COR-L47 (cell line): ENCODE data around the gene ABI3.

Source experiments
- DNase-seq: peaks from one replicate; lab custom pipeline; 2025; lab: John Stamatoyannopoulos, UW

Gene ABI3

GRCh38 chr17:49225554-49226236, 15.2 kb downstream of the ABI3 start:
- DNase-seq = no peak

GRCh38 chr17:49226771-49227435, 16.4 kb downstream of the ABI3 start:
- DNase-seq = no peak

- peak; percentile 41 for DNase-seq
Observed at GRCh38 chr17:49227436-49228261, 17.1 kb downstream of the ABI3 start.

GRCh38 chr17:49229076-49229804, 18.7 kb downstream of the ABI3 start:
- no peak for DNase-seq

GRCh38 chr17:49229805-49230600, 19.5 kb downstream of the ABI3 start:
- DNase-seq = no peak

GRCh38 chr17:49230636-49231562, 20.4 kb downstream of the ABI3 start, which contains the start of gene PHOSPHO1:
Gene PHOSPHO1, minus strand, starts transcription at chr17:49230787. Its CDS starts 4,096 bp downstream, at chr17:49226691.
- peak; percentile 38 for DNase-seq

- DNase-seq = no peak
Observed at GRCh38 chr17:49231563-49231894, 21.0 kb downstream of the ABI3 start.

GRCh38 chr17:49234509-49235080, 24.1 kb downstream of the ABI3 start:
- DNase-seq = no peak

GRCh38 chr17:49235896-49236295, 25.4 kb downstream of the ABI3 start:
- DNase-seq = no peak

GRCh38 chr17:49239963-49240362, 29.5 kb downstream of the ABI3 start:
- no peak for DNase-seq

- DNase-seq = no peak
Observed at GRCh38 chr17:49240619-49241018, 30.1 kb downstream of the ABI3 start.

GRCh38 chr17:49241040-49241439, 30.5 kb downstream of the ABI3 start:
- DNase-seq = no peak

GRCh38 chr17:49241692-49242397, 31.3 kb downstream of the ABI3 start:
- no peak for DNase-seq

- DNase-seq = no peak
Observed at GRCh38 chr17:49242813-49243212, 32.3 kb downstream of the ABI3 start.

- DNase-seq = no peak
Observed at GRCh38 chr17:49244839-49245238, 34.3 kb downstream of the ABI3 start.

GRCh38 chr17:49247944-49248343, 37.4 kb downstream of the ABI3 start:
- DNase-seq = no peak

GRCh38 chr17:49249292-49249794, 38.8 kb downstream of the ABI3 start:
- DNase-seq = peak; percentile 35

GRCh38 chr17:49249890-49250522, 39.5 kb downstream of the ABI3 start:
- DNase-seq = no peak
